Measurements from ENCODE around the gene SOX15. TPM values are rescaled to one million over a fixed set of nuclear protein-coding genes. Genes with fewer than 3 reads are reported as not detected.
A peak's percentile ranks its signal among the peaks of the same experiment; 100 is the strongest.

SOX15 gene
- total RNA-seq, 1 donor from 2014 or later, result 1.0 TPM

GRCh38 chr17:7559320-7560171 is 30.3 kb downstream of the SOX15 start:
- peaks cover 33% of the 10 kb centered on the region for H3K4me1 Mint-ChIP-seq (ENCODE audit: low read depth)
- H3K27ac Mint-ChIP-seq, result no peak overlapping the region
- no peaks in the 10 kb centered on the region for H3K36me3 Mint-ChIP-seq (ENCODE audit: insufficient read depth)
- no peaks in the 10 kb centered on the region for H3K9me3 Mint-ChIP-seq (ENCODE audit: low read depth)
- TF ChIP-seq CTCF (IDR thresholded peaks at IDR 0.05; ENCODE audit: unreplicated experiment), result no peak
- no peaks in the 10 kb centered on the region for H3K27me3 Mint-ChIP-seq
- no peak for DNase-seq (ENCODE audit: low spot score, unreplicated experiment)
- H3K4me3 Mint-ChIP-seq (ENCODE audit: low read depth), result no peak overlapping the region

- Mint-ChIP-seq H3K4me3 (ENCODE audit: low read depth) (no peak within 1 kb of the TSS), H3K9me3 (ENCODE audit: low read depth) (no peaks in the 10 kb centered on the region), H3K36me3 (ENCODE audit: insufficient read depth) (no peaks in the 10 kb centered on the region), H3K27me3 (no peaks in the 10 kb centered on the region), H3K27ac (peak within 1 kb of the TSS; percentile 93), H3K4me1 (ENCODE audit: low read depth) (peaks cover 33% of the 10 kb centered on the region)
- DNase-seq (ENCODE audit: low spot score, unreplicated experiment), result no peak
- TF ChIP-seq CTCF (IDR thresholded peaks at IDR 0.05; ENCODE audit: unreplicated experiment), result no peak
Observed at GRCh38 chr17:7558544-7559319, 31.2 kb downstream of the SOX15 start, which contains the start of gene TNFSF13. TNFSF13 (plus strand) TSS chr17:7558750; CDS start chr17:7559040, 290 bp downstream.

- peak overlapping the region; percentile 93 for H3K27ac Mint-ChIP-seq
- H3K4me1 Mint-ChIP-seq (ENCODE audit: low read depth), result peaks cover 33% of the 10 kb centered on the region
- H3K36me3 Mint-ChIP-seq (ENCODE audit: insufficient read depth), result no peaks in the 10 kb centered on the region
- H3K27me3 Mint-ChIP-seq, result no peaks in the 10 kb centered on the region
- TF ChIP-seq CTCF (IDR thresholded peaks at IDR 0.05; ENCODE audit: unreplicated experiment), result no peak
- no peak overlapping the region for H3K4me3 Mint-ChIP-seq (ENCODE audit: low read depth)
- DNase-seq (ENCODE audit: low spot score, unreplicated experiment), result no peak
- H3K9me3 Mint-ChIP-seq (ENCODE audit: low read depth), result no peaks in the 10 kb centered on the region
Observed at GRCh38 chr17:7557775-7558543, 31.9 kb downstream of the SOX15 start.

GRCh38 chr17:7557147-7557764 is 32.6 kb downstream of the SOX15 start:
- H3K36me3 Mint-ChIP-seq (ENCODE audit: insufficient read depth), result peaks cover 1% of the 10 kb centered on the region
- H3K4me3 Mint-ChIP-seq (ENCODE audit: low read depth), result no peak overlapping the region
- no peaks in the 10 kb centered on the region for H3K27me3 Mint-ChIP-seq
- H3K9me3 Mint-ChIP-seq (ENCODE audit: low read depth), result no peaks in the 10 kb centered on the region
- no peak for DNase-seq (ENCODE audit: low spot score, unreplicated experiment)
- peaks cover 27% of the 10 kb centered on the region for H3K4me1 Mint-ChIP-seq (ENCODE audit: low read depth)
- no peak overlapping the region for H3K27ac Mint-ChIP-seq
- no peak for TF ChIP-seq CTCF (IDR thresholded peaks at IDR 0.05; ENCODE audit: unreplicated experiment)
